Suprapubic skin (tissue), 4 donors: ENCODE data around the gene RPL22. TPM values are rescaled to one million over a fixed set of nuclear protein-coding genes. Genes with fewer than 3 reads are reported as not detected.

Experiments used
- DNase-seq, 2 donors: peaks; one replicate each; pipeline ENCODE4 v3.0.0-alpha.2; 2019; ENCODE audit warnings: low spot score in 2 of 2
- H3K27ac ChIP-seq: fragments of 200-600 bp; sonication (generic); one replicate; pipeline ENCODE4 v1.5.1; 2019
- H3K27me3 ChIP-seq: fragments of 200-600 bp; sonication (generic); one replicate; pipeline ENCODE4 v1.5.1; 2019
- H3K36me3 ChIP-seq: fragments of 200-600 bp; sonication (generic); one replicate; pipeline ENCODE4 v1.5.1; 2019
- H3K4me1 ChIP-seq: fragments of 200-600 bp; sonication (generic); one replicate; pipeline ENCODE4 v1.5.1; 2019
- H3K4me3 ChIP-seq: fragments of 200-600 bp; sonication (generic); one replicate; pipeline ENCODE4 v1.5.1; 2019; ENCODE audit warnings: mild to moderate bottlenecking
- H3K9me3 ChIP-seq: fragments of 200-600 bp; sonication (generic); one replicate; pipeline ENCODE4 v1.5.1; 2019
- CTCF ChIP-seq, 2 donors: fragments of 200-600 bp in 1 of 2; fragments of 450-650 bp in 1 of 2; sonication (generic) in 1 of 2; IDR thresholded peaks; one replicate each; pipeline ENCODE4 v1.5.1; 2016 to 2019; ENCODE audit warnings: antibody characterized with exemption in 2 of 2, mild to moderate bottlenecking in 1 of 2, moderate library complexity in 1 of 2
- EP300 ChIP-seq: sonication (generic); formaldehyde crosslinking; IDR thresholded peaks from one replicate; pipeline ENCODE4 v1.6.1; 2017; ENCODE audit warnings: antibody characterized with exemption
- POLR2A ChIP-seq, 2 donors: fragments of 450-650 bp; IDR thresholded peaks; one replicate each; pipeline ENCODE4 v1.6.1; 2017; ENCODE audit warnings: antibody characterized with exemption in 2 of 2, mild to moderate bottlenecking in 2 of 2, moderate library complexity in 2 of 2
- POLR2AphosphoS5 ChIP-seq, 3 donors: sonication (generic); formaldehyde crosslinking; IDR thresholded peaks; one replicate each; pipeline ENCODE4 v1.6.1; 2017; ENCODE audit warnings: antibody characterized with exemption in 3 of 3
- WGBS: methylation state at CpG from one replicate; pipeline ENCODE4 v1.1.5; 2018; 5-methylcytosine and 5-hydroxymethylcytosine counted together
- total RNA-seq, 4 donors: library from RNA; depleted of rRNA; stranded (reverse); fragments of >200 nt; gene quantifications; one replicate each; pipeline ENCODE4 v1.1.0, GENCODE V29; 2016

The RPL22 gene
- total RNA-seq, 4 donors from 2014 or later, result 152 to 206 (median 171) TPM

- WGBS, result 100% methylated on average over 2 of the region's 4 CpGs
- Histone ChIP-seq H3K4me3 (no peak overlapping the region), H3K9me3 (no peaks in the 10 kb centered on the region), H3K27ac (no peak overlapping the region), H3K4me1 (peaks cover 2% of the 10 kb centered on the region), H3K36me3 (no peaks in the 10 kb centered on the region), H3K27me3 (peaks cover 33% of the 10 kb centered on the region)
- no peak for DNase-seq
- TF ChIP-seq POLR2AphosphoS5 (IDR thresholded peaks at IDR 0.05) (no peak), EP300 (no peak), POLR2A (IDR thresholded peaks at IDR 0.05) (no peak), CTCF (IDR thresholded peaks at IDR 0.05) (no peak)
These were observed 56.0 kb downstream of the RPL22 start for GRCh38 chr1:6143395-6143794.

DNA sequence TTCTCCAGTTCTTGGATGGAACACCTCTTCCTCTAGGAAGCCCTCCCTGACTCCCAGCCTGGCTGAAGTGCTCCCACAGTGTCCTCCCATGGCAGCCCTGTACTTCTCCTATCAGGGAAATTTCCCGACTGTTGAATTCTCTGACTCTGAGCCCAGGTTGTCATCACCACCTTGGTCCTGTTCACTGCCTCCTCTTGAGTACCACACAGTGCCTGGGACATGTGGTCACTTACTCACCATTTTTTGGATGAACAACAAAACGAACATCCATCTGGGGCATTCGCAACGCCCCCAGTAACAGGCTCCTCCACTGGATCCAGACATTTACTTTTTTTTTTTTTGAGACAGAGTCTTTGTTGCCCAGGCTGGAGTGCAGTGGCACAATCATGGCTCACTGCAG is 56.7 kb downstream of the RPL22 start:
- Histone ChIP-seq H3K4me1 (no peaks in the 10 kb centered on the region), H3K27me3 (peaks cover 27% of the 10 kb centered on the region), H3K9me3 (no peaks in the 10 kb centered on the region), H3K4me3 (no peak overlapping the region), H3K27ac (no peak overlapping the region), H3K36me3 (no peaks in the 10 kb centered on the region)
- TF ChIP-seq CTCF (IDR thresholded peaks at IDR 0.05), result no peak
- TF ChIP-seq POLR2AphosphoS5 (IDR thresholded peaks at IDR 0.05), result no peak
- no peak for TF ChIP-seq POLR2A (IDR thresholded peaks at IDR 0.05)
- no peak for TF ChIP-seq EP300
- WGBS, result 74% methylated on average over 4 of the region's 4 CpGs
- no peak for DNase-seq

GRCh38 chr1:6142036-6142621 is 57.3 kb downstream of the RPL22 start:
- no peaks in the 10 kb centered on the region for H3K9me3 ChIP-seq
- no peak for DNase-seq
- H3K27me3 ChIP-seq, result peaks cover 21% of the 10 kb centered on the region
- H3K4me1 ChIP-seq, result no peaks in the 10 kb centered on the region
- no peaks in the 10 kb centered on the region for H3K36me3 ChIP-seq
- no peak overlapping the region for H3K4me3 ChIP-seq
- 92% methylated on average over 23 of the region's 33 CpGs for WGBS
- no peak overlapping the region for H3K27ac ChIP-seq
- TF ChIP-seq POLR2AphosphoS5 (IDR thresholded peaks at IDR 0.05) (no peak), EP300 (no peak)

DNA sequence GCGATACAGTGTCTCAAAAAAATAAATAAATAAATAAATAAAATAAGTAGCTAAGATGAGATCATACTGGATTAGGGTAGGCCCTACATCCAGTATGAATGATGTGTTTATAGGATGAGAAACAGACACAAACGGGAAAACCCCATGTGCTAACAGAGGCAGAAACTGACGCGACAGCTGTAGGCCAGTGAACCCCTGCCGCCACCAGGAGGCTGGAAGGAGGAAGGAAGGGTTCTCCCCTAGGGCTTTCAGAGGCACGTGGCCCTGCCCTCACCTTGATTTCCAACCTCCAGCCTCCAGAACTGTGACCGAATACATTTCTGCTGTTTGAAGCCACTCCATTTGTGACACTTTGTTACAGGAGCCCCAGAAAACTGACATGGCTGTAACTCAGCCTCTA is 57.8 kb downstream of the RPL22 start:
- no peak for TF ChIP-seq POLR2A (IDR thresholded peaks at IDR 0.05)
- no peak for TF ChIP-seq CTCF (IDR thresholded peaks at IDR 0.05)
- TF ChIP-seq POLR2AphosphoS5 (IDR thresholded peaks at IDR 0.05), result no peak
- H3K36me3 ChIP-seq, result no peaks in the 10 kb centered on the region
- DNase-seq, result no peak
- H3K4me3 ChIP-seq, result no peak overlapping the region
- H3K27me3 ChIP-seq, result peaks cover 15% of the 10 kb centered on the region
- no peaks in the 10 kb centered on the region for H3K9me3 ChIP-seq
- WGBS, result 31% methylated on average over 7 of the region's 7 CpGs
- no peaks in the 10 kb centered on the region for H3K4me1 ChIP-seq
- no peak overlapping the region for H3K27ac ChIP-seq

DNA sequence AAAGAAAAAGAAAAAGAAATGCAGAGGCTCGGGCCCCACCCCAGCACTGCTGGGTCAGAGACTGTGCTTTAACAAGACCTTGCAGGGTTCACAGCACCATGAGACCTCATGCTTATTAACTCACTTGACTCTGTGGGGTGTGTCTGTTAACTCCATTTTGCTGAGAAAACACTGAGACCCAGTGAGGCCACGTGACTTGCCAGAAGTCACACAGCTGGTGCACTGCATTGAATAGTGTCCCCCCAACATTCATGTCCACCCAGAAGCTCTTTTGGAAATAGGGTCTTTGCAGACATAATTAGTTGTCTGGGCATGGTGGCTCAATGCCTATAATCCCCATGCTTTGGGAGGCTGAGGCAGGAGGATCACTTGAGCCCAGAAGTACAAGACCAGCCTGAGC is 59.0 kb downstream of the RPL22 start:
- TF ChIP-seq EP300 (no peak), POLR2AphosphoS5 (IDR thresholded peaks at IDR 0.05) (no peak), POLR2A (IDR thresholded peaks at IDR 0.05) (no peak), CTCF (IDR thresholded peaks at IDR 0.05) (no peak)
- no peaks in the 10 kb centered on the region for H3K4me1 ChIP-seq
- no peak overlapping the region for H3K4me3 ChIP-seq
- H3K27me3 ChIP-seq, result peaks cover 4% of the 10 kb centered on the region
- H3K9me3 ChIP-seq, result no peaks in the 10 kb centered on the region
- no peaks in the 10 kb centered on the region for H3K36me3 ChIP-seq
- 69% methylated on average over 2 of the region's 2 CpGs for WGBS
- DNase-seq, result no peak
- no peak overlapping the region for H3K27ac ChIP-seq

DNA sequence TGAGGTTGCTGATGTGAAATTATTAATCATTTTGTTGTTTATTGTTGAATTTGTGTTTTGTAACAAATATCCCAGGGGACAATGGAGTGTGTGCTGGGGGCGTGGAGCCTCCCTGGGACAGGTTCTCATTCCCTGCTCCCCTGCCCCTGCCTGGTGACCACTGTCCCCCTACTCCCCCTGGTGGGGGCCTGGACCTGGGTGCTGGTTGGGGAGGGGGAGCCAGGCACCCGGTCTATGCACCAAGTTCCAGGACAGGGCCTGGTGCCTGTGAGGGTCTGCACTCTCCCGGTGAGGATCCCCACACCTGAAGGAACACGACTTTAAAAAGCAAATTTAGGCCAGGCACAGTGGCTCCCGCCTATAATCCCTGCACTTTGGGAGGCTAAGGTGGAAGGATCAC is 61.6 kb downstream of the RPL22 start:
- no peak overlapping the region for H3K27ac ChIP-seq
- H3K4me3 ChIP-seq, result no peak overlapping the region
- no peaks in the 10 kb centered on the region for H3K36me3 ChIP-seq
- peaks cover 16% of the 10 kb centered on the region for H3K27me3 ChIP-seq
- TF ChIP-seq POLR2A (IDR thresholded peaks at IDR 0.05), result no peak
- TF ChIP-seq EP300, result no peak
- TF ChIP-seq CTCF (IDR thresholded peaks at IDR 0.05), result no peak
- TF ChIP-seq POLR2AphosphoS5 (IDR thresholded peaks at IDR 0.05), result no peak
- no peaks in the 10 kb centered on the region for H3K4me1 ChIP-seq
- no peaks in the 10 kb centered on the region for H3K9me3 ChIP-seq
- no peak for DNase-seq
- WGBS, result 54% methylated on average over 5 of the region's 5 CpGs
